ENCODE measurements around the gene DST. TPM values are rescaled to one million over a fixed set of nuclear protein-coding genes. Genes with fewer than 3 reads are reported as not detected.

DST gene
- total RNA-seq, 1 experiment from 2014 or later, result 144 TPM

GRCh38 chr6:56663344-56663743 lies 20.7 kb upstream of the DST start:
- DNase-seq (ENCODE audit: low read depth, low spot score) (no peak), ATAC-seq (peak; percentile 79)
- intact Hi-C loops (cut with micrococcal nuclease), result no loop called here
- no TSS peak for BruUV-seq (replicated peaks)
- H3K27ac ChIP-seq (ENCODE audit: low read depth, low read length), result peak overlapping the region; percentile 14; the same call in 1 of the 2 replicates
- RAD21 ChIA-PET (ENCODE audit: low non-redundant PET in 1 of 2, low total read pairs in 2 of 2, uncharacterized antibody in 2 of 2, unreplicated experiment in 2 of 2), result no interaction called here
- peaks cover 40 to 51% of the 10 kb centered on the region in 2 experiments for H3K4me1 ChIP-seq (ENCODE audit: control insufficient read depth in 1 of 2, insufficient read depth in 2 of 2, low read length in 2 of 2)
- no peaks in the 10 kb centered on the region for H3K9me2 ChIP-seq (ENCODE audit: insufficient read depth)
- no peak overlapping the region for H3K4me3 ChIP-seq (replicated peaks in 1 of 2; ENCODE audit: low read depth in 1 of 2, low read length in 2 of 2)
- H3K9me3 ChIP-seq (ENCODE audit: control insufficient read depth in 1 of 2, insufficient read depth in 1 of 2, low read depth in 1 of 2, low read length in 2 of 2), result no peaks in the 10 kb centered on the region
- no peaks in the 10 kb centered on the region for H3K79me2 ChIP-seq (ENCODE audit: insufficient read depth, low read length)
- H2AFZ ChIP-seq (ENCODE audit: low read depth, low read length, poor library complexity, severe bottlenecking), result no peak overlapping the region
- CTCF ChIA-PET, result interaction anchor here (0.8 to 1.4 kb wide), 2 partner anchors 26 to 36 kb away, joined by 3 to 4 read pairs; no protein-coding TSS in a partner anchor
- POLR2A ChIA-PET, result interaction anchor here (0.9 kb wide), 1 partner anchor 11 kb away, joined by 4 read pairs; no protein-coding TSS in a partner anchor
- H3K9ac ChIP-seq (ENCODE audit: low read length), result no peak overlapping the region
- H3K27me3 ChIP-seq (ENCODE audit: insufficient read depth, low read length), result no peaks in the 10 kb centered on the region
- H4K20me1 ChIP-seq (ENCODE audit: insufficient read depth), result no peaks in the 10 kb centered on the region
- no peak for TF ChIP-seq POLR2A (IDR thresholded peaks at IDR 0.05; ENCODE audit: borderline replicate concordance, extremely low read depth, insufficient read depth, insufficient read length)
- no peak for TF ChIP-seq REST (IDR thresholded peaks at IDR 0.05; ENCODE audit: low read depth)
- no peak for TF ChIP-seq RAD21 (IDR thresholded peaks at IDR 0.05; ENCODE audit: low read depth)
- TF ChIP-seq ELF1 (IDR thresholded peaks at IDR 0.05; ENCODE audit: borderline replicate concordance, low read depth), result no peak
- peak; percentile 26; the same call in 1 of the 2 replicates for TF ChIP-seq FOSL1 (IDR thresholded peaks at IDR 0.05; ENCODE audit: low read depth)
- no peak for TF ChIP-seq EZH2phosphoT487 (IDR thresholded peaks at IDR 0.05; ENCODE audit: borderline replicate concordance)
- TF ChIP-seq POLR2AphosphoS5 (IDR thresholded peaks at IDR 0.05; ENCODE audit: low read depth, low read length), result no peak
- no peak for TF ChIP-seq CTCF (IDR thresholded peaks at IDR 0.05 in 2 of 3, conservative IDR thresholded peaks at IDR 0.05 in 1 of 3; ENCODE audit: borderline replicate concordance in 1 of 3, insufficient read depth in 1 of 3, low read depth in 2 of 3, low read length in 2 of 3)
- TF ChIP-seq ATF3 (IDR thresholded peaks at IDR 0.05), result no peak
- no peak for TF ChIP-seq CBX3 (IDR thresholded peaks at IDR 0.05; ENCODE audit: low read depth)
- TF ChIP-seq ZBTB33 (IDR thresholded peaks at IDR 0.05; ENCODE audit: extremely low read depth, insufficient replicate concordance, low read length), result no peak
- TF ChIP-seq YY1 (IDR thresholded peaks at IDR 0.05; ENCODE audit: extremely low read depth, insufficient replicate concordance, low read depth, low read length), result no peak
- TF ChIP-seq ZNF274 (IDR thresholded peaks at IDR 0.05; ENCODE audit: low read depth, low read length), result no peak
- no peak for TF ChIP-seq EGR1 (IDR thresholded peaks at IDR 0.05; ENCODE audit: low read depth)
- TF ChIP-seq JUND (IDR thresholded peaks at IDR 0.05), result 0 out of 2 replicates have a peak, but pooled peaks have one; percentile 22
- no peak for TF ChIP-seq SIN3A (IDR thresholded peaks at IDR 0.05; ENCODE audit: low read depth)
- TF ChIP-seq MAX (IDR thresholded peaks at IDR 0.05), result peak; percentile 86
- TF ChIP-seq ZFX (IDR thresholded peaks at IDR 0.05), result no peak
- TF ChIP-seq SRF (IDR thresholded peaks at IDR 0.05; ENCODE audit: low read depth), result no peak; the same call in 1 of the 2 replicates
- TF ChIP-seq SP1 (IDR thresholded peaks at IDR 0.05; ENCODE audit: low read depth), result no peak; the same call in 1 of the 2 replicates
- peak overlapping the region; percentile 41 for H3K4me2 ChIP-seq (ENCODE audit: low read length)
- no peaks in the 10 kb centered on the region for H3K36me3 ChIP-seq (ENCODE audit: control insufficient read depth in 1 of 2, insufficient read depth in 2 of 2, low read length in 2 of 2)
